KOPT-K1 (cell line): ENCODE data around the gene SLAMF1.
"Not testable (repeated sequence)": the region's sequence is repeated elsewhere in the genome, so short reads cannot be mapped to it uniquely, and the experiment has no call there.

Source experiments
- H3K27ac ChIP-seq: fragments of 200-600 bp; sonication (generic); 2 replicates; pipeline ENCODE4 v1.5.1; 2016; ENCODE audit warnings: antibody characterized with exemption, mild to moderate bottlenecking, low read depth, low read length; ENCODE audit not compliant: poor library complexity, severe bottlenecking
- H3K36me3 ChIP-seq: fragments of 200-600 bp; sonication (generic); 2 replicates; pipeline ENCODE4 v1.5.1; 2017; ENCODE audit warnings: antibody characterized with exemption, mild to moderate bottlenecking, low read length, moderate library complexity; ENCODE audit not compliant: insufficient read depth
- H3K9me3 ChIP-seq: fragments of 200-600 bp; sonication (generic); 2 replicates; pipeline ENCODE4 v1.5.1; 2017; ENCODE audit warnings: antibody characterized with exemption, low read length, mild to moderate bottlenecking; ENCODE audit not compliant: insufficient read depth, poor library complexity, severe bottlenecking

Gene SLAMF1

GRCh38 chr1:160637821-160638539 lies 8.9 kb downstream of the SLAMF1 start:
- Histone ChIP-seq H3K36me3 (peaks cover 11% of the 10 kb centered on the region), H3K9me3 (no peaks in the 10 kb centered on the region), H3K27ac (peak overlapping the region; percentile 69)

- Histone ChIP-seq H3K27ac (peak overlapping the region; percentile 69), H3K36me3 (peaks cover 11% of the 10 kb centered on the region), H3K9me3 (no peaks in the 10 kb centered on the region)
Measured at GRCh38 chr1:160637065-160637464, 9.8 kb downstream of the SLAMF1 start.

- Histone ChIP-seq H3K36me3 (peaks cover 11% of the 10 kb centered on the region), H3K9me3 (no peaks in the 10 kb centered on the region), H3K27ac (peak overlapping the region; percentile 69)
Measured at GRCh38 chr1:160636547-160636946, 10.3 kb downstream of the SLAMF1 start.

GRCh38 chr1:160636076-160636475 lies 10.8 kb downstream of the SLAMF1 start:
- peaks cover 11% of the 10 kb centered on the region for H3K36me3 ChIP-seq
- H3K9me3 ChIP-seq: no peaks in the 10 kb centered on the region
- peak overlapping the region; percentile 9 for H3K27ac ChIP-seq

GRCh38 chr1:160634543-160635491 lies 12.0 kb downstream of the SLAMF1 start:
- Histone ChIP-seq H3K36me3 (peaks cover 11% of the 10 kb centered on the region), H3K9me3 (no peaks in the 10 kb centered on the region), H3K27ac (peak overlapping the region; percentile 69)

GRCh38 chr1:160633330-160633903 lies 13.4 kb downstream of the SLAMF1 start:
- H3K36me3 ChIP-seq: peaks cover 11% of the 10 kb centered on the region
- H3K27ac ChIP-seq: peak overlapping the region; percentile 69
- no peaks in the 10 kb centered on the region for H3K9me3 ChIP-seq

- Histone ChIP-seq H3K36me3 (peaks cover 11% of the 10 kb centered on the region), H3K27ac (peak overlapping the region; percentile 100), H3K9me3 (no peaks in the 10 kb centered on the region)
Measured at GRCh38 chr1:160631983-160632625, 14.7 kb downstream of the SLAMF1 start.

- Histone ChIP-seq H3K27ac (peak overlapping the region; percentile 100), H3K9me3 (no peaks in the 10 kb centered on the region), H3K36me3 (peaks cover 4% of the 10 kb centered on the region; the same call in 1 of the 2 replicates)
Measured at GRCh38 chr1:160630523-160631451, 16.1 kb downstream of the SLAMF1 start.

GRCh38 chr1:160629286-160630210 lies 17.3 kb downstream of the SLAMF1 start:
- H3K27ac ChIP-seq: peak overlapping the region; percentile 100
- H3K36me3 ChIP-seq: no peaks in the 10 kb centered on the region
- H3K9me3 ChIP-seq: no peaks in the 10 kb centered on the region

- no peaks in the 10 kb centered on the region for H3K9me3 ChIP-seq
- H3K27ac ChIP-seq: peak overlapping the region; percentile 100
- no peaks in the 10 kb centered on the region for H3K36me3 ChIP-seq
Measured at GRCh38 chr1:160628799-160629263, 18.0 kb downstream of the SLAMF1 start.

- not testable (repeated sequence) for H3K9me3 ChIP-seq, H3K36me3 ChIP-seq
- H3K27ac ChIP-seq: peak overlapping the region; percentile 100
Measured at GRCh38 chr1:160627677-160628289, 19.1 kb downstream of the SLAMF1 start.

GRCh38 chr1:160626509-160627342 lies 20.1 kb downstream of the SLAMF1 start:
- H3K36me3 ChIP-seq: no peaks in the 10 kb centered on the region
- peak overlapping the region; percentile 100 for H3K27ac ChIP-seq
- no peaks in the 10 kb centered on the region for H3K9me3 ChIP-seq
